ENCODE results near the gene AKAP13.

DNA sequence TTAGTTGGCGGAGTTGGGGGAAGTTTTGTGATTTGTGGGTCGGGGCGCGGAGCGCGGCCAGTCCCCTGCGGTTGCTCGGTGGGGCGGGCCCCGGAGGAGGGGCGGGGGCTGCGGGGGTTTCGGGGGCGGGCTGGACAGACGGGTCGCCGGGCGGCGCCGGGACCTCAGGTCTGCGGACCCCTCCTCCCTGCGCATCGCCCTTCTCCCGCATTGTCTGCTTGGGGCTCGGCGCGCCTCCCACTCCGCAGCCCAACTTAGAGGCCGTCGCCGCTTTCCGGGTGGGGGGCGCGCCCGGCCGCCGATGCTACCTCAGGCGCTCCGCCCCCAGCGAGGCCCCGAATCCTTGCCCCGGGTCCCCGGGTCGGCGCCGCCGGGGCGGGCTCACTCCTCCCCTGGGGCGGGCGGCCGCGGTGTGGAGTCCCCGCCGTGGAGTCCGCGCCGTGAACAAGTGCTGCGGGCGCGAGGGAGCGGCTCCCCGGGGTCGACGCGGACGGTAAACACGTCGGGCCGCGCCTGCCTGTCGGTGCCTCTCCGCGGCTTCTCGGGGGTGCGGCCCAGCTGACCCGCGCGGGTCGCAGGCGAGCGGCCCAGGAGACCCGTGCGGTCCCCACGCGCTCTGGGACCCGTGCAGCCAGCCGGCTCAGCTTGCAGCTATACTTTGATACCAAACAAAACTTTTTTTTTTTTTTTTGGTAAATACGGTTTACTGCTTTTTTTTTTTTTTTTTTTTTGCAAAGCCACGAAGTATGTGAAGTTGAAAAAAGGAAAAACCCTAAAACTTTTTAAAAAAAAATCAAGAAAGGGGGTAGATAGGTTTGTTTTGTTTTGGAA is 624 bp downstream of the AKAP13 start:
- TF ChIP-seq, protein P1, sequence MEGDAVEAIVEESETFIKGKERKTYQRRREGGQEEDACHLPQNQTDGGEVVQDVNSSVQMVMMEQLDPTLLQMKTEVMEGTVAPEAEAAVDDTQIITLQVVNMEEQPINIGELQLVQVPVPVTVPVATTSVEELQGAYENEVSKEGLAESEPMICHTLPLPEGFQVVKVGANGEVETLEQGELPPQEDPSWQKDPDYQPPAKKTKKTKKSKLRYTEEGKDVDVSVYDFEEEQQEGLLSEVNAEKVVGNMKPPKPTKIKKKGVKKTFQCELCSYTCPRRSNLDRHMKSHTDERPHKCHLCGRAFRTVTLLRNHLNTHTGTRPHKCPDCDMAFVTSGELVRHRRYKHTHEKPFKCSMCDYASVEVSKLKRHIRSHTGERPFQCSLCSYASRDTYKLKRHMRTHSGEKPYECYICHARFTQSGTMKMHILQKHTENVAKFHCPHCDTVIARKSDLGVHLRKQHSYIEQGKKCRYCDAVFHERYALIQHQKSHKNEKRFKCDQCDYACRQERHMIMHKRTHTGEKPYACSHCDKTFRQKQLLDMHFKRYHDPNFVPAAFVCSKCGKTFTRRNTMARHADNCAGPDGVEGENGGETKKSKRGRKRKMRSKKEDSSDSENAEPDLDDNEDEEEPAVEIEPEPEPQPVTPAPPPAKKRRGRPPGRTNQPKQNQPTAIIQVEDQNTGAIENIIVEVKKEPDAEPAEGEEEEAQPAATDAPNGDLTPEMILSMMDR (IDR thresholded peaks at IDR 0.05), result no peak
- TF ChIP-seq POLR2A (IDR thresholded peaks at IDR 0.05), result no peak
- TF ChIP-seq EP300 (IDR thresholded peaks at IDR 0.05), result no peak
